Loucy (cell line): ENCODE results near the gene DTNB.

Source experiments
- H2AFZ ChIP-seq: fragments of 200-600 bp; sonication (generic); 2 replicates; pipeline ENCODE4 v1.6.0; 2016; ENCODE audit warnings: antibody characterized with exemption, mild to moderate bottlenecking, low read length, moderate library complexity
- H3F3A ChIP-seq: fragments of 200-600 bp; 2 replicates; pipeline ENCODE4 v1.6.0; 2016; ENCODE audit warnings: antibody characterized with exemption, low read depth, mild to moderate bottlenecking
- H3K27me3 ChIP-seq: fragments of 200-600 bp; sonication (generic); 2 replicates; pipeline ENCODE4 v1.6.1; 2014; ENCODE audit warnings: low read length, mild to moderate bottlenecking; ENCODE audit not compliant: insufficient read depth, poor library complexity, severe bottlenecking
- H3K36me3 ChIP-seq: fragments of 200-600 bp; sonication (generic); 2 replicates; pipeline ENCODE4 v1.6.1; 2016; ENCODE audit warnings: low read length; ENCODE audit not compliant: insufficient read depth
- H3K4me1 ChIP-seq: fragments of 200-600 bp; sonication (generic); 2 replicates; pipeline ENCODE4 v1.5.1; 2014; ENCODE audit warnings: low read length, mild to moderate bottlenecking; ENCODE audit not compliant: insufficient read depth, poor library complexity, severe bottlenecking
- H3K4me2 ChIP-seq: fragments of 200-600 bp; sonication (generic); 2 replicates; pipeline ENCODE4 v1.6.0; 2014; ENCODE audit warnings: antibody characterized with exemption, low read length, low read depth, mild to moderate bottlenecking; ENCODE audit not compliant: poor library complexity, severe bottlenecking
- H3K4me3 ChIP-seq: fragments of 200-600 bp; sonication (generic); 2 replicates; pipeline ENCODE4 v1.5.1; 2014; ENCODE audit warnings: low read length, mild to moderate bottlenecking, mixed read lengths; ENCODE audit not compliant: poor library complexity, severe bottlenecking
- H3K79me2 ChIP-seq: fragments of 200-600 bp; sonication (generic); 2 replicates; pipeline ENCODE4 v1.6.1; 2014; ENCODE audit warnings: low read length; ENCODE audit not compliant: insufficient read depth
- H3K9ac ChIP-seq: fragments of 200-600 bp; sonication (generic); 2 replicates; pipeline ENCODE4 v1.6.0; 2014; ENCODE audit warnings: mild to moderate bottlenecking, low read depth, low read length, moderate library complexity; ENCODE audit not compliant: poor library complexity, severe bottlenecking
- H3K9me2 ChIP-seq: fragments of 200-600 bp; sonication (generic); replicated peaks from 2 replicates; pipeline ENCODE4 v1.6.1; 2016; ENCODE audit warnings: low read depth, low read length, mixed read lengths
- H3K9me3 ChIP-seq: fragments of 200-600 bp; sonication (generic); 2 replicates; pipeline ENCODE4 v1.6.1; 2014; ENCODE audit warnings: mild to moderate bottlenecking, antibody characterized with exemption, low read length, low read depth; ENCODE audit not compliant: insufficient read depth
- H4K20me1 ChIP-seq: fragments of 200-600 bp; sonication (generic); 2 replicates; pipeline ENCODE4 v1.6.0; 2014; ENCODE audit warnings: antibody characterized with exemption, low read length, mild to moderate bottlenecking; ENCODE audit not compliant: insufficient read depth, poor library complexity, severe bottlenecking
- CTCF ChIP-seq: fragments of 200-600 bp; sonication (generic); conservative IDR thresholded peaks from 2 replicates; pipeline ENCODE4 v1.5.1; 2014; ENCODE audit warnings: mild to moderate bottlenecking, antibody characterized with exemption, low read length
- EZH2phosphoT487 ChIP-seq: fragments of 200-600 bp; IDR thresholded peaks from 2 replicates; pipeline ENCODE4 v1.6.1; 2018; ENCODE audit warnings: antibody characterized with exemption, mild to moderate bottlenecking, moderate library complexity, borderline replicate concordance

DTNB gene

GRCh38 chr2:25514043-25514637 is 159.2 kb downstream of the DTNB start:
- no peaks in the 10 kb centered on the region for H3K9me2 ChIP-seq
- no peaks in the 10 kb centered on the region for H3K27me3 ChIP-seq
- no peaks in the 10 kb centered on the region for H4K20me1 ChIP-seq
- H3F3A ChIP-seq = no peaks in the 10 kb centered on the region
- no peak overlapping the region for H3K9ac ChIP-seq
- no peaks in the 10 kb centered on the region for H3K79me2 ChIP-seq
- TF ChIP-seq EZH2phosphoT487 = no peak
- H3K4me1 ChIP-seq = peaks cover 11% of the 10 kb centered on the region
- H3K36me3 ChIP-seq = no peaks in the 10 kb centered on the region
- no peak overlapping the region for H2AFZ ChIP-seq
- H3K4me2 ChIP-seq = no peak overlapping the region
- H3K4me3 ChIP-seq = no peak overlapping the region
- no peaks in the 10 kb centered on the region for H3K9me3 ChIP-seq

GRCh38 chr2:25512707-25513106 is 160.7 kb downstream of the DTNB start:
- Histone ChIP-seq H3F3A (no peaks in the 10 kb centered on the region), H3K9ac (no peak overlapping the region), H4K20me1 (no peaks in the 10 kb centered on the region), H3K4me3 (no peak overlapping the region), H3K4me1 (peaks cover 11% of the 10 kb centered on the region), H2AFZ (no peak overlapping the region), H3K36me3 (no peaks in the 10 kb centered on the region), H3K79me2 (no peaks in the 10 kb centered on the region), H3K9me3 (no peaks in the 10 kb centered on the region), H3K27me3 (no peaks in the 10 kb centered on the region), H3K9me2 (no peaks in the 10 kb centered on the region), H3K4me2 (no peak overlapping the region)
- TF ChIP-seq EZH2phosphoT487 (no peak), CTCF (no peak)

GRCh38 chr2:25506226-25506625 is 167.2 kb downstream of the DTNB start:
- no peak overlapping the region for H3K4me3 ChIP-seq
- no peaks in the 10 kb centered on the region for H3K4me1 ChIP-seq
- H3K36me3 ChIP-seq = no peaks in the 10 kb centered on the region
- H3K9me3 ChIP-seq = no peaks in the 10 kb centered on the region
- TF ChIP-seq CTCF (no peak), EZH2phosphoT487 (no peak)
- no peaks in the 10 kb centered on the region for H3K79me2 ChIP-seq
- H4K20me1 ChIP-seq = no peaks in the 10 kb centered on the region
- no peak overlapping the region for H3K4me2 ChIP-seq
- H3K9me2 ChIP-seq = no peaks in the 10 kb centered on the region
- no peak overlapping the region for H3K9ac ChIP-seq
- H3F3A ChIP-seq = 0 out of 2 replicates have a peak, but pooled peaks cover 3% of the 10 kb centered on the region
- no peaks in the 10 kb centered on the region for H3K27me3 ChIP-seq
- no peak overlapping the region for H2AFZ ChIP-seq

- Histone ChIP-seq H3K79me2 (no peaks in the 10 kb centered on the region), H3K9ac (no peak overlapping the region), H3K4me2 (no peak overlapping the region), H2AFZ (no peak overlapping the region), H3K9me3 (no peaks in the 10 kb centered on the region), H3K27me3 (no peaks in the 10 kb centered on the region), H3K4me1 (no peaks in the 10 kb centered on the region), H3K9me2 (no peaks in the 10 kb centered on the region), H3K4me3 (no peak overlapping the region), H4K20me1 (no peaks in the 10 kb centered on the region), H3K36me3 (no peaks in the 10 kb centered on the region), H3F3A (0 out of 2 replicates have a peak, but pooled peaks cover 3% of the 10 kb centered on the region)
- no peak for TF ChIP-seq EZH2phosphoT487
- no peak for TF ChIP-seq CTCF
Measured at GRCh38 chr2:25505622-25506021, 167.8 kb downstream of the DTNB start.
